Transverse colon (tissue), 4 donors: ENCODE measurements around the gene NECTIN2.

Experiments used
- POLR2A ChIP-seq: fragments of 450-650 bp; IDR thresholded peaks from one replicate; pipeline ENCODE4 v1.6.1; 2016; ENCODE audit warnings: antibody characterized with exemption, mild to moderate bottlenecking, moderate library complexity
- POLR2AphosphoS5 ChIP-seq, 3 donors: sonication (generic); formaldehyde crosslinking; IDR thresholded peaks; one replicate each; pipeline ENCODE4 v1.6.1; 2016; ENCODE audit warnings: antibody characterized with exemption in 3 of 3
- TF ChIP-seq, protein P1 (sequence below), 5 experiments: fragments of 200-600 bp in 3 of 5; fragments of 450-650 bp in 2 of 5; sonication (generic) in 3 of 5; IDR thresholded peaks; 1 replicate in 2 of 5; 2 replicates in 3 of 5; pipeline ENCODE4 v1.5.1; 2016 to 2017; ENCODE audit warnings: antibody characterized with exemption in 5 of 5, inconsistent platforms in 3 of 5, mild to moderate bottlenecking in 2 of 5, moderate library complexity in 1 of 5

- TF ChIP-seq, protein P1, sequence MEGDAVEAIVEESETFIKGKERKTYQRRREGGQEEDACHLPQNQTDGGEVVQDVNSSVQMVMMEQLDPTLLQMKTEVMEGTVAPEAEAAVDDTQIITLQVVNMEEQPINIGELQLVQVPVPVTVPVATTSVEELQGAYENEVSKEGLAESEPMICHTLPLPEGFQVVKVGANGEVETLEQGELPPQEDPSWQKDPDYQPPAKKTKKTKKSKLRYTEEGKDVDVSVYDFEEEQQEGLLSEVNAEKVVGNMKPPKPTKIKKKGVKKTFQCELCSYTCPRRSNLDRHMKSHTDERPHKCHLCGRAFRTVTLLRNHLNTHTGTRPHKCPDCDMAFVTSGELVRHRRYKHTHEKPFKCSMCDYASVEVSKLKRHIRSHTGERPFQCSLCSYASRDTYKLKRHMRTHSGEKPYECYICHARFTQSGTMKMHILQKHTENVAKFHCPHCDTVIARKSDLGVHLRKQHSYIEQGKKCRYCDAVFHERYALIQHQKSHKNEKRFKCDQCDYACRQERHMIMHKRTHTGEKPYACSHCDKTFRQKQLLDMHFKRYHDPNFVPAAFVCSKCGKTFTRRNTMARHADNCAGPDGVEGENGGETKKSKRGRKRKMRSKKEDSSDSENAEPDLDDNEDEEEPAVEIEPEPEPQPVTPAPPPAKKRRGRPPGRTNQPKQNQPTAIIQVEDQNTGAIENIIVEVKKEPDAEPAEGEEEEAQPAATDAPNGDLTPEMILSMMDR (IDR thresholded peaks at IDR 0.05) = no peak
- TF ChIP-seq POLR2A = no peak
- TF ChIP-seq POLR2AphosphoS5 (IDR thresholded peaks at IDR 0.05) = no peak
These were observed 81.6 kb downstream of the NECTIN2 start for GRCh38 chr19:44927746-44928145.
